ENCODE measurements around the gene PNMA1.

Gene PNMA1

GRCh38 chr14:73748858-73749357 lies 34.7 kb upstream of the PNMA1 start:
- H3K27ac ChIP-seq, result peak overlapping the region; percentile 97; the same call in 1 of the 2 replicates
- TF ChIP-seq, protein P1, sequence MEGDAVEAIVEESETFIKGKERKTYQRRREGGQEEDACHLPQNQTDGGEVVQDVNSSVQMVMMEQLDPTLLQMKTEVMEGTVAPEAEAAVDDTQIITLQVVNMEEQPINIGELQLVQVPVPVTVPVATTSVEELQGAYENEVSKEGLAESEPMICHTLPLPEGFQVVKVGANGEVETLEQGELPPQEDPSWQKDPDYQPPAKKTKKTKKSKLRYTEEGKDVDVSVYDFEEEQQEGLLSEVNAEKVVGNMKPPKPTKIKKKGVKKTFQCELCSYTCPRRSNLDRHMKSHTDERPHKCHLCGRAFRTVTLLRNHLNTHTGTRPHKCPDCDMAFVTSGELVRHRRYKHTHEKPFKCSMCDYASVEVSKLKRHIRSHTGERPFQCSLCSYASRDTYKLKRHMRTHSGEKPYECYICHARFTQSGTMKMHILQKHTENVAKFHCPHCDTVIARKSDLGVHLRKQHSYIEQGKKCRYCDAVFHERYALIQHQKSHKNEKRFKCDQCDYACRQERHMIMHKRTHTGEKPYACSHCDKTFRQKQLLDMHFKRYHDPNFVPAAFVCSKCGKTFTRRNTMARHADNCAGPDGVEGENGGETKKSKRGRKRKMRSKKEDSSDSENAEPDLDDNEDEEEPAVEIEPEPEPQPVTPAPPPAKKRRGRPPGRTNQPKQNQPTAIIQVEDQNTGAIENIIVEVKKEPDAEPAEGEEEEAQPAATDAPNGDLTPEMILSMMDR (conservative IDR thresholded peaks at IDR 0.05), result no peak

DNA sequence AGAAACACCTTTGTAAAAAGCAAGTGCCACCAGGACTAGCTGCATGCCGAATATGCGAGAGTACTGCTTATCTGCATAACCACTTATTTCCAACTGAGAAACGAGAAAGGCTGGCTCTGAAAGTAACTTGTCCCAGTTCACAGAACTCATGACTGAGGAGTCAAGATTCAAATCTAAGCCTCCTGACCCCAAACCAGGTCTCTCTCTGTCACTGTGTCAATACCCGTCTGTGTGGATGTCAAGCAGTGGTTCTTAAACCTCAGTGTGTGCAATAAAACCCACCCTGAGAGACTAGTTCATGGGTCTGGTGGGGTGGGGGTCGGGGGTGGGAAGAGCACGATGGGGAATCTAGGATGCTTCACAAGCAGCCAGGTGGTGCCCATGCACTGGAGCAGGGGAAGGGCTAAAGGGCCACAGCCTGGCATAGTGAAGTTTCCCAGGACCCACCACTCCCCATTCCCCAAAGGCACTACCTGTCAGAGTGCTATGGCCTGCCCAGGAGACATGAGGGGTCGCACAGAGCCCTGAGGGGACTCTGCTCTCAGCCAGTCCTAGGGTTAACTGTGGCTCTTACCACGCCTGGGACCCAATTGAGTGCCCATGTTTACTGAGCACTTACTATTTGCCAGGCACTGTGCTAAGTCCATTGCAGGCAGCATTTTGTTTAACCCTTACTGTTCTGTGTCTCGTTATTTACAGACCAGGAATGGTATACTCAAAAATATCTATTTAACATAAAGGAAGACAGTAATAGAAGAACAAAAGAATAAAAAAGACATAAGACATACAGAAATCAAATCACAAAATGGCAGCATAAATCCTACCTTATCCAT lies 33.4 kb upstream of the PNMA1 start:
- TF ChIP-seq, protein P1 (conservative IDR thresholded peaks at IDR 0.05), result no peak
- no peak overlapping the region; the same call in 1 of the 2 replicates for H3K27ac ChIP-seq

DNA sequence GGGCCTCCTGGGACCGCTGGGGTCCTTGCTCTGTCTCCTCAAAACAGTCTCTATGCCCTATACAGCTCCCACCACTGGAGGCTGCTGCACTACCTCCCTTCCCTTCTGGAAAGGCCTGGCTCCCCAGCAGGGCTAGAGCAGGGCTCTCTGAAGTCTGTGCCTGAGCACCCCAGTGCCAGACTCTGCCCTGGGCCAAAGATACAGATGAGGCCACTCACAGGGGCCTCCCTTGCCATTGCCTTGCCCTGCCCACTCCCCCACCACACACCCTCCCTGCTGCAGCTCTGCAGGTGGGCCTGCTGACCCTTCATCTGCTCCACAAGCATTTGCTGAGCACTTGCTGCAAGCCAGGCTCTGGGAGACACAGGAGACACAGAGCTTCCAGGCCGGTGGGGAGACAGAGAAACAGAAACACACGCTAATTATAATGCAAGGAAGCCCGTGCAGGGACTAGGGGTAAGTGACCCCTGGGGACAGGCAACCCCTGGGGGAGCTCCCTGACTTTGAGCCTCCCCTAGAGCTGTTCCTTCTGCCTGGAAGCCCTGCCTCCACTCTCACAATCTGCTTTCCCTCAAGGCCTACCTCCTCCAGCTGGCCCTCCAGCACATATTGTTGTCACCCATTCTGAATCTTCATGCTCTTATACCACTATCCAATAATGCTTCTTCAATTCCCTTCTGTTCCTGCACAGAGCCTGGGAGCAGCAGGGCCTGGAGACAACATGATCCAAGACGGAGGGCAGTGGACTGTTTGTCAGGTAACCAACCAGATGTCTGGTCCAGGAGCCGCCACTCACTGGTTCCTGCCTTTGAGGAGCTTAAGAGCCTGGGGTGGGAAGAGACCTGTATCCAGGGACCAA lies 32.6 kb upstream of the PNMA1 start:
- TF ChIP-seq, protein P1 (conservative IDR thresholded peaks at IDR 0.05), result no peak
- peak overlapping the region; percentile 27; the same call in 1 of the 2 replicates for H3K27ac ChIP-seq

- peak overlapping the region; percentile 27; the same call in 1 of the 2 replicates for H3K27ac ChIP-seq
- TF ChIP-seq, protein P1 (conservative IDR thresholded peaks at IDR 0.05), result no peak
Observed at GRCh38 chr14:73745571-73746519, 31.7 kb upstream of the PNMA1 start.

GRCh38 chr14:73744874-73745529 lies 30.8 kb upstream of the PNMA1 start:
- peak overlapping the region; percentile 27; the same call in 1 of the 2 replicates for H3K27ac ChIP-seq

More at GRCh38 chr14:73744874-73745529, 30.8 kb upstream of the PNMA1 start:
- TF ChIP-seq, protein P1 (conservative IDR thresholded peaks at IDR 0.05), result no peak

Measured in VCaP (cell line).